Stimulated activated CD4-positive, alpha-beta T cell treated with anti-CD3 and anti-CD28 coated beads, TNF-alpha, amount 100 ng/mL, for 4 hours (primary cell): Measurements from ENCODE around the gene SYNDIG1.

Source experiments
- DNase-seq, 3 experiments: peaks; one replicate each; pipeline ENCODE4 v3.0.0-alpha.2; 2020; ENCODE audit warnings: low read depth in 3 of 3

The SYNDIG1 gene

DNA sequence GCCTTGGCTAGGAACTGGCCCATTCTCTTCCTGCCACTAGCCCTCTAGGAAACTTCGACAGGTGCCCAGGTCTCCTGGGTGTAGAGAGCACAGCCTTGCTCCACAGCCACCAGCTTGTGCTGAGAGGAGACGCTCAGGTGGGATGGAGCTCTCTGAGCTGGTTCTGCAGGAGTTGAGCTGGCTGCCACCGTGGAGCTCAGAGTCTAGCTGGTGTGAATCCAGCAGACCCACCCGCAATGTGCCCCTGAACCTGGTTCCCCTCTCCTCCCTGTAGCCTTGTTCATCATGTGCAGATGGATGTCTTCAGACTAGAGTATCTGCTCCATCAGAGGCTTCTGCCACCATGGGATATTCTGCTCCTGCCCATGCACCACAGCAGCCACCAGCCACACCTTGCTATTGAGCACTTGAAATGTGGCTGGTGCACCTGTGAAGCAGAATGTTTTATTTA is 222.5 kb downstream of the SYNDIG1 start:
- DNase-seq = no peak

DNA sequence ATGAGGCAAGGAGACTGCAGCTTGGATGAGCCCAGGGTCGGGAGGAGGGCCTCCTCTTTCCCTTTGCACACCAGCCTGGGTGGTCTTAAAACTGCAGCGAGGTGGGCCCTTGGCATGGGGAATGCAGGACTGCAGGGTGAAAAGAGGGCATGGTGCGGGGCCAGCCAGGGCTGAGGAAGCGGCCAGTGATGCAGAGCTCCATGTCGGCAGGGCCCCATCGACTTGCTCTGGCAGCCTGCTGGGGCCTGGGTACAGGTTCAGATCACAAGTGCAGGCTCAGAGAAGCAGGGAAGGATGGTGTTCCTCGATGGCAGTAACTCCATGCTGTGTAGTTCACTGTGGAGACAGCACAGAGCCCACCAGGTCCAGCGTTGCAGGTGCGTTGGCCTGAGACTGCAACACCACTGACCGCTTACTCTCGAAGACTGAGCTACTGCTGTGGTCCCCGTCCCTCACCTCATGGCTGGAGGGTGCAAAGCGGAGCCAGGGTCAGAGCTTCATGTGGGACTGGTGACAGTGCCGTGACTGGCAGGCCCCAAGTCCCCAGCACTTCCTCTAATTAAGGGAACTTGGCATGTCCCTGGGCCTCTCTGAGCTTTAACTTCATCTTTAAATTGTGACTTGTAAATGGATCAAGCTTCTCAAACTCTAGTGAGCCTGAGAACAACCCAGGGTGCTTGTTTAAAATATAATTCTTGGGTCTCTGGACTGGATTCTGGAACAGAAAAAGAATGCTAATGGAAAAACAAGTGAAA is 223.2 kb downstream of the SYNDIG1 start:
- no peak for DNase-seq

DNA sequence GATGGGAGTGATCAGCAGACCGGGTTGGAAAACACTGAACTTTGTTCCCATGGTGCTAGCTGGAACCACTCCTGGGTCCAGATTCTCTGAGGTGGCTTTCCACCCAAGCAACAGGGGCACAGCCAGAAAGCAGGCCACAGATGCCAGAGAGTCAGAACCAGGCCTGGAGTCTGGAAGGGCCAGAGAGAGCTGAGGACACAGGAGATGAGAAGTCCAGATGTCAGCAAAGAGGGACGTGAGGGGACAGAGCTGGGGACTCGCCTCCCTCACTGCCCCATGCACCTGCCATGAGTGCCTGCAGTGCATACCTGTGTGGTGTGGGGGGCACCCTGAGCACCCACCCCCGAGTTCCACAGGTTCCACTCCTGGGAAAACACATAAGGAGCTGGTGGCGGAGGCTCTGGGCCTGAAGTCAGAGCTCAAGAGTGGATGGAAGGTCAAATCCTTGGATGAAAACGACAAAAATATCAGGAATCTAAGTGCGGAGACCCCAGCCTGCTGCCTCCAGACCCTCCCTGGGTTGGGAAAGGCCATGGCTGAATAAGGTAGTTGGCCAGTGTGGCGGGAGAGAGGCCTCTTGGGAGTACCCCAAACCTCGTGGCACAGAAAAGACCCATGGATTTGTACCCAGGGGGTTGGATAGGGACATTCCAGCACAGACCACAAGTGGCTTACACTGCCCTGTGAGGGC is 224.2 kb downstream of the SYNDIG1 start:
- no peak for DNase-seq

DNA sequence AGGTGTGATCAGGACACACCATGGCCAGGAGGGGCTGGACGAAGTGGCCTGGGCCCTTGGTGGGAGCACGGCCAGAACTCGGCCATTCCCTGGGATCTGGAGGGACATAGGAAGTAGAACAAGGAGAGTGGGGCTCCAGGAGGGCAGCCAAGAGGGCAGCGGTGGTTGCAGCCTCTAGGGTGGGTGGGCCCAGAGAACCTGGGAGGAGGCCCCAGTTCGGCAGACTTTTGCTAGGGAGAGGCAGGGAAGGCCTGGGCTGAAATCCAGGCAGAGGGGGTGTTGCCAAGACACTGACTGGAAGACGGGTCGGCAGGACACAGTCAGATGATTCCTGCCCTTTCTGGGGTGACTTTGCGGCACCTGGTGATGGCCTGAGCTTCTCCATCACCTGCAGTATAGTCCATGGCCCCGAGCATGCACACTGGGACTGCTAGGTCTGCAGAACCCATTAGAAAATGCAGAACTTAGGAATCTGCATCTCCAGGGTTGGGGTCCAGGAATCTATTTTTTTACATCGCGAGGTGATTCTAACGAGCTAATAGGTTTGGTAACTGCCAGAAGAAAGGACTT is 224.8 kb downstream of the SYNDIG1 start:
- DNase-seq = no peak

DNA sequence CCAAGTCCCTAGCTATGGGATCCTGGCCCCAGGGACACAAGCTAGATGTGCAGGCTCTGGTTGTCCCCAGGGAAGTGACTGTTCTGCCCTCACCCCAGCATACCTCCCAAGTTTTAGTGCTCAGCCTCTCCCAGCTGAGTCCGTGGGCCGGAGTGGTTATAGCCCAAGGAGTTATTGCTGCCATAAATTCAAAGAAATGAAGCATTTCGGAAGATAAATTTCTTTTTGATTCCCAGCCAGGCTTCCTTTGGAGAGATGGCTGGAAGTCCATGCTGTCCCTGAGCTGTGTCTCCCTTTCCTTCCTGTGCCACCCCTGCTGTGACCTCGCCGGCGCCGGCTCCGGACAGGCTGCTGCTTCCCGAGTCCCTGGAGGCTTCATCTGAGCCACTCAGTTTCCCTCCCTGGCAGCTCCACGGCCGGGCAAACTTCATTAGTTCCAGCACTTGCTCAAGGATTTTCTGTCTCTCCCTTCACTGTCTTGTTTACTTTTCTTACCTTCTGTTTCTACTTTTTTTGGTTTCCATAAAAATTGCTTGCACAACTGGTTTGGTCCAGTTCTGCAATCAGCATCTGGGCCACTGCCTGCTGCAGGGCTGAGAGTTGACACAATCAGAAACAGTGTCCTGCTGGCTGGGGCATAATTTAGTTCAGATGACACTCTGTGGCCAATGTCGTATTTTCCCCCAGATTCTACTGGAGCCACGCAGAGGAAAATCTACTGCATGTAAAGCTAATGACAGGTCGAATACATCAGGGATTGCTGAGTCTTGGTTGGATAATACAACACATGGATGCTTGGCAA is 225.5 kb downstream of the SYNDIG1 start:
- no peak for DNase-seq

DNA sequence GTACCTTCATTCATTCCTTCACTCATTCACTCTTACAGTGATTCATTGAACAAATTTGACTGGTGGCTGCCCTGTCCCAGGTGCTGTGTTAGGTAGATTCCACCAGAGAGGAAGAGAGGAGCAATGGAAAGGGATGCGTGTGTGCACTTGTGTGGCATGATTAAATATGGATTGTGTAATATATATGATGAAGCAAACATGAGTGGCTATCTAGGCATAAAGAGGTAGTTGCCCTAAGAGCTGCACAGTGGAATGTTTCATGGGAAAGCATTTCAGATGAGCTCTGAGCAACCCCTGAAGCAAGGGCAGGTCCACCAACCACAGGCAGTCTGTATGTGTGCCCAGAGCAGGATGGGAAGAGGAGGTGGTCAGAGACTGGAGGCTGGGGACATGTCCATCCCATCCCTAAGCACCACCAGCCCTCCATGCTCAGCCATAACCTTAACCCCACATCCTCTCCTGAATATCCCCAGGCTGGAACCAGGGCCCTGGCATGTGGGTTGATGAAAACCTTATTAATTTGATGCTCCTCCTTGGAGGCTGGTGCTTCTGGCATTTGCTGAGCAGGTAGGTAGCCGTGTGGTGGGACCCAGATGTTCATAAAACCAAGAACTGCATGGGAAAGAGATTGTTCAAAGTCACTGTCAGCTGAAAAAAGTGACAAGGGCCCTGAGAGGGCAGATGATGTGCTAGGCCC is 226.2 kb downstream of the SYNDIG1 start:
- no peak for DNase-seq

- no peak for DNase-seq
These were observed 227.0 kb downstream of the SYNDIG1 start for GRCh38 chr20:24696396-24696795.

DNA sequence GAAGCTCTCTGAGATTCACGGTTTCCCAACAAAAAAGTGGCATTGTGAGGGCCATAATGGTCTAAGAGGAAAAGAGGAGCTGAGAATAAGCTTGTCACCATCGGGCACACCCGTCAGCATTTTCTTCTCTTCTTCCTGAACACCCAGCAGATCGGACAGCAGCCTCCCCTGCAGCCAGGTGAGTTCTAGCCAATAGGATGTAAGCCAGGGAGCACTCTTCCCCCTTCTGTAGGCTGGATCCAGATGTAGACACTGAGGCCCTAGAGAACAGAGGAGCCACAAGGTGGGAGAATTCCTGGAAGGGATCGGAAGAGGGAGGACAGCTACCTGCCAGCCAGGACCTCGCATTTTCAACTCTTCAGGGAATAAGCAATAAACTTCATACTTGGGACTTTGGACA is 228.0 kb downstream of the SYNDIG1 start:
- DNase-seq = no peak

GRCh38 chr20:24698189-24698588 is 228.8 kb downstream of the SYNDIG1 start:
- no peak for DNase-seq

DNA sequence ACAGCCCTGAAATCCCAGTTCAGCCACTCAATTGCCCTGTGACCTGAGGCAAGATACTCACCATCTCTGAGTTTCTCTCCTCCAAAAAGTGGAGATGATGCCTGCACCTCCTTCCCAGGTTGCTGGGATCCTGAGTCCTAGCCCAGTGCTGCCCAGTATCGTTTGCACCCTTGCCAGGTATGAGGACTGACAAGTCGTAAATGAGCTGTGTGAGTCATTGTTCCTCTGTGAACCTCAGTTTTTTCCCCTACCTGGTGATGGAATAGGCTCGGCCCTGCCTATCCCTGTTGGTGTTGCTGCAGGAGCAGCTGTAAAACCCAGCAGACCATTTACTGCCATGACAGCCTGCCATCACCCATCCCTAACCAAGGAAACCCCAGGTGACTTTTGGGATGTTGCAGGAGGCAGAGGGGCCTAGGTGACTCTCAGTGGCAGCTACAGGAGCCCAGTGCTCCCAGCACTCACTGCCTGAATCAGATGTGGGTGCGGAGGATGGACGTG is 229.3 kb downstream of the SYNDIG1 start:
- DNase-seq = no peak

GRCh38 chr20:24699321-24700165 is 230.1 kb downstream of the SYNDIG1 start:
- no peak for DNase-seq

- no peak for DNase-seq
These were observed 230.9 kb downstream of the SYNDIG1 start for GRCh38 chr20:24700166-24700860.

GRCh38 chr20:24701027-24701426 is 231.6 kb downstream of the SYNDIG1 start:
- DNase-seq = no peak

DNA sequence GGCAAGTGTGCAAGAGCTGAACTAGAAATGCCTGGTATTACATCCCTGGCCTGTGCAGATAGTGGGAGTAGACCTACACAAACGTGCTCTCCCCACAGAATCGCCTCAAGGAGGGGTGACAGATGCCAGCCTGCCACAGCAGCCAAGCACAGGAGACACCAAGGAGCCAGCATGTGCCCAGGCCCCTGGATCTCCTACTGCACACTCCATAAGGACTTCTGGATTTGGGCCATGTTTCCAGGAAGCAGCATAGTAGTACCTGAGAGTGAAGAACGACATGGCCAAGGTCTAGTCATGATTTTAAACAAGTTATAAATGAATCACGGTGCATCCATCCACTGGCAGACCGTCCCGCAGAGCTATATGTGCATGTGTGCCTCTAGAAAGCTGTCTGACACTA is 232.2 kb downstream of the SYNDIG1 start:
- no peak for DNase-seq

DNA sequence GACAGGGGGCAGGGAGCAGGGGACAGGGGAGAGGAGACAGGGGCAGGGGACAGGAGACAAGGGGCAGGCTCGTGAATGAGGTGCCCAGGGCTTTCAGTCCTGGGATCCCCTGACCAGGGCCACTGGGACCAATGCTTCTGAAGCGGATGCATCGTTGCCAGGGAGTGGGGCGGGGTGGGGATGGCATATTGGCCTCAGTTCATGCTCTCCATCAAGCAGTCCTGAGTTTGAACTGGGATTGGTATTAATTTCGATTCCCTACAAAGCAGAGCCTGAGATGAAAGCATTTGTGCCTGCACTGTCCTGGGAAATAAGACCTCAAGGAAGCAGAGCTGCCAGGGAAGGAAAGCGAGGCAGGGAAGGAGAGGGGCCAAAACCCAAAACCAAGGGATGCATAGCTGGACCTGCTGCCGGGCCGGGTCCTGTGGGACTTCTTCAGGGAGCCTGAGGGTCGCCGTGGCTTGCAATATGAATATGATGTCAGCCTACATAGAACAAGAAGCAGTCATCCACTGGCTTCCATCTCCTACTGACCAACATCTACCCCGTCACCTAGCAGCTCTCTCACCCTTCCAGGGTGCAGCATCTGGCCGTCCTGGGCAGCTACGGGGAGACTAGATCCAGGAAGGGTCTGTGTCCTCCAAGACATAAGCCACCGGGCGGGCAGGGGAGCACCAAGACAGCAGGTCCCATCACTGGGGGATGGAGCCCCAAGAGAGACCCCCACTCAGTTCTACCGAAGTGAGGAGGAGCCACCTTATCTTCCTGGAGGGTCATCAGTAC is 233.3 kb downstream of the SYNDIG1 start:
- DNase-seq = no peak

DNA sequence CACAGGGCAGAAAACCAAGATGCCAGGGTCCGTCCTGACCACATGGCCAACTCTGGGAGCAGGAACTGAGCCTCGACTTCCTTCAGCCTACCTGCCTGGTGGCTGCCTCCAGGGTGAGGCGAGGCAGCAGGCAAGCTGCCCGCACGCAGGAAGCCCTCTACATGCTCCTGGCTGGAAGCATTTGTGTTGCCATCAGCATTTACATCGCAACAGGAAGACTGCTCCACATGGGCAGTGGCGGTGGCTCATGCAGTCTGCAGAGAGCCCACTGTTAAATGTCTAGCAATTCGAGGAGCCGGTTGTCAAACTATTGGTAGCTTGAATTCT is 233.8 kb downstream of the SYNDIG1 start:
- DNase-seq = no peak

- no peak for DNase-seq
These were observed 235.5 kb downstream of the SYNDIG1 start for GRCh38 chr20:24704899-24705298.

- DNase-seq = no peak
These were observed 236.1 kb downstream of the SYNDIG1 start for GRCh38 chr20:24705486-24705885.
